HepG2 (cell line): ENCODE results near the gene TFRC. TPM values are rescaled to one million over a fixed set of nuclear protein-coding genes. Genes with fewer than 3 reads are reported as not detected.

Experiments used
- ATF1 ChIP-seq: IDR thresholded peaks from 2 replicates; pipeline ENCODE4 v1.6.1; 2016; ENCODE audit warnings: mild to moderate bottlenecking, control low read depth
- EP300 ChIP-seq, 3 experiments: sonication (generic) in 1 of 3; formaldehyde crosslinking in 1 of 3; IDR thresholded peaks; 2 replicates each; pipeline versions ENCODE4 v1.5.1 to v1.6.1; 2011 to 2020; ENCODE audit warnings: low read depth in 2 of 3, low read length in 2 of 3, borderline replicate concordance in 1 of 3, improper control_type of control experiment in 1 of 3, mild to moderate bottlenecking in 1 of 3, missing genetic modification reagents in 1 of 3, moderate library complexity in 1 of 3
- HMGXB4 ChIP-seq, 2 experiments: sonication (generic) in 1 of 2; formaldehyde crosslinking in 1 of 2; IDR thresholded peaks; 2 replicates each; pipeline versions ENCODE4 v1.4.0 to v1.6.1; 2018 to 2020; ENCODE audit warnings: missing genetic modification reagents in 2 of 2, borderline replicate concordance in 1 of 2, low read depth in 1 of 2, mild to moderate bottlenecking in 1 of 2, missing biosample characterization in 1 of 2
- HOXA7 ChIP-seq: sonication (generic); formaldehyde crosslinking; IDR thresholded peaks from 2 replicates; pipeline ENCODE4 v1.8.1; 2022; ENCODE audit warnings: mild to moderate bottlenecking, missing genetic modification reagents, moderate library complexity
- KLF15 ChIP-seq: sonication (generic); formaldehyde crosslinking; IDR thresholded peaks from 2 replicates; pipeline ENCODE4 v1.8.1; 2023; ENCODE audit warnings: borderline replicate concordance, mild to moderate bottlenecking, inconsistent platforms, missing genetic modification reagents, mixed read lengths
- MTA1 ChIP-seq: sonication (generic); formaldehyde crosslinking; IDR thresholded peaks from 2 replicates; pipeline ENCODE4 v1.4.0; 2020; ENCODE audit warnings: missing genetic modification reagents, mild to moderate bottlenecking, borderline replicate concordance
- PCBP1 ChIP-seq: fragments of 200-400 bp; formaldehyde crosslinking; IDR thresholded peaks from 2 replicates; pipeline ENCODE4 v1.6.1; 2017; ENCODE audit warnings: mild to moderate bottlenecking, low read depth, low read length, borderline replicate concordance
- PPARG ChIP-seq: conservative IDR thresholded peaks from 2 replicates; pipeline ENCODE4 v1.6.1; 2016; ENCODE audit warnings: missing biosample characterization, missing genetic modification reagents
- SALL2 ChIP-seq: sonication (generic); formaldehyde crosslinking; IDR thresholded peaks from 2 replicates; pipeline ENCODE4 v1.8.1; 2023; ENCODE audit warnings: mild to moderate bottlenecking, missing genetic modification reagents, inconsistent platforms
- SKI ChIP-seq: fragments of 450-650 bp; IDR thresholded peaks from one replicate; pipeline ENCODE4 v1.6.1; 2018; ENCODE audit warnings: mild to moderate bottlenecking; ENCODE audit not compliant: partially characterized antibody
- SNAI1 ChIP-seq: sonication (generic); formaldehyde crosslinking; IDR thresholded peaks from 2 replicates; pipeline ENCODE4 v1.5.0; 2020; ENCODE audit warnings: mild to moderate bottlenecking, missing genetic modification reagents, borderline replicate concordance
- STAG1 ChIP-seq: sonication (generic); formaldehyde crosslinking; IDR thresholded peaks from 2 replicates; pipeline ENCODE4 v1.4.0; 2020; ENCODE audit warnings: missing genetic modification reagents
- TMF1 ChIP-seq: sonication (generic); formaldehyde crosslinking; IDR thresholded peaks from 2 replicates; pipeline ENCODE4 v1.8.1; 2022; ENCODE audit warnings: low read depth, missing genetic modification reagents
- ZFYVE20 ChIP-seq: sonication (generic); formaldehyde crosslinking; IDR thresholded peaks from 2 replicates; pipeline ENCODE4 v1.8.0; 2023; ENCODE audit warnings: low read depth, mild to moderate bottlenecking, moderate library complexity, missing genetic modification reagents, borderline replicate concordance
- ZNF138 ChIP-seq: sonication (generic); formaldehyde crosslinking; IDR thresholded peaks from 2 replicates; pipeline ENCODE4 v1.5.0; 2020; ENCODE audit warnings: mild to moderate bottlenecking, low read depth, missing genetic modification reagents
- ZNF20 ChIP-seq: sonication (generic); formaldehyde crosslinking; IDR thresholded peaks from 2 replicates; pipeline ENCODE4 v1.4.0; 2020; ENCODE audit warnings: mild to moderate bottlenecking, moderate library complexity, missing genetic modification reagents
- ZNF282 ChIP-seq: fragments of 450-650 bp; IDR thresholded peaks from 2 replicates; pipeline ENCODE4 v1.6.1; 2018; ENCODE audit not compliant: partially characterized antibody
- ZNF562 ChIP-seq: sonication (generic); formaldehyde crosslinking; IDR thresholded peaks from 2 replicates; pipeline ENCODE4 v1.8.0; 2022; ENCODE audit warnings: missing genetic modification reagents, borderline replicate concordance
- polyA plus RNA-seq, 8 experiments: library from polyadenylated mRNA; depleted of rRNA in 3 of 8; stranded (reverse) in 7 of 8; unstranded in 1 of 8; fragments of >200 nt; fragmentation: Illumina TruSeq in 4 of 8; extraction: Trizol in 4 of 8; gene quantifications; 2 replicates each; pipeline versions ENCODE4 v1.2.1 to v1.2.3, GENCODE V29; 2011 to 2016; ENCODE audit warnings: low read depth in 4 of 8, missing spikeins in 1 of 8, mixed read lengths in 1 of 8; ENCODE audit not compliant: insufficient read depth in 1 of 8
- total RNA-seq, 5 experiments: library from RNA; depleted of rRNA; stranded (reverse); fragments of >200 nt; fragmentation: Illumina TruSeq; extraction: Trizol; gene quantifications; 2 replicates each; pipeline ENCODE4 v1.2.3, GENCODE V29; 2016; ENCODE audit warnings: low read depth in 1 of 5
- TF ChIP-seq, protein P1 (sequence below): sonication (generic); formaldehyde crosslinking; IDR thresholded peaks from 2 replicates; pipeline ENCODE4 v1.5.0; 2020; ENCODE audit warnings: missing genetic modification reagents
- TF ChIP-seq, protein P2 (sequence below): sonication (generic); formaldehyde crosslinking; IDR thresholded peaks from 2 replicates; pipeline ENCODE4 v1.4.0; 2020; ENCODE audit warnings: missing genetic modification reagents, borderline replicate concordance
- TF ChIP-seq, protein P3 (sequence below): IDR thresholded peaks from 2 replicates; pipeline ENCODE4 v1.6.1; 2016; ENCODE audit warnings: control low read depth

The TFRC gene
- total and polyA plus RNA-seq, 2 of the 13 experiments (the other 11 are each of a cell fraction or from before 2014, with no cell fraction given), result 188 to 274 TPM

GRCh38 chr3:196081002-196081833 lies 672 bp downstream of the TFRC start (continued):
- TF ChIP-seq, protein P1, sequence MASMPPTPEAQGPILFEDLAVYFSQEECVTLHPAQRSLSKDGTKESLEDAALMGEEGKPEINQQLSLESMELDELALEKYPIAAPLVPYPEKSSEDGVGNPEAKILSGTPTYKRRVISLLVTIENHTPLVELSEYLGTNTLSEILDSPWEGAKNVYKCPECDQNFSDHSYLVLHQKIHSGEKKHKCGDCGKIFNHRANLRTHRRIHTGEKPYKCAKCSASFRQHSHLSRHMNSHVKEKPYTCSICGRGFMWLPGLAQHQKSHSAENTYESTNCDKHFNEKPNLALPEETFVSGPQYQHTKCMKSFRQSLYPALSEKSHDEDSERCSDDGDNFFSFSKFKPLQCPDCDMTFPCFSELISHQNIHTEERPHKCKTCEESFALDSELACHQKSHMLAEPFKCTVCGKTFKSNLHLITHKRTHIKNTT (CRISPR knock-in tag), result no peak
- TF ChIP-seq ATF1 (CRISPR knock-in tag) (no peak), HMGXB4 (CRISPR knock-in tag; IDR thresholded peaks at IDR 0.05; ENCODE audit: borderline replicate concordance in 1 of 2, low read depth in 1 of 2) (no peak), ZNF562 (CRISPR knock-in tag) (no peak), EP300 (IDR thresholded peaks at IDR 0.05; ENCODE audit: low read depth in 2 of 2, low read length in 2 of 2) (no peak), EP300 (CRISPR knock-in tag; IDR thresholded peaks at IDR 0.05; ENCODE audit: borderline replicate concordance) (no peak), SKI (no peak), PCBP1 (no peak), TMF1 (CRISPR knock-in tag) (no peak), MTA1 (CRISPR knock-in tag) (no peak; the same call in 1 of the 2 replicates), ZNF138 (peak; percentile 1; the same call in 1 of the 2 replicates), STAG1 (no peak), ZFYVE20 (no peak; the same call in 1 of the 2 replicates), HOXA7 (CRISPR knock-in tag) (peak; percentile 74; the same call in 1 of the 2 replicates), KLF15 (CRISPR knock-in tag) (no peak), ZNF20 (CRISPR knock-in tag) (no peak), SNAI1 (CRISPR knock-in tag) (no peak), PPARG (CRISPR knock-in tag) (no peak), SALL2 (CRISPR knock-in tag) (no peak), ZNF282 (no peak)
- TF ChIP-seq, protein P2, sequence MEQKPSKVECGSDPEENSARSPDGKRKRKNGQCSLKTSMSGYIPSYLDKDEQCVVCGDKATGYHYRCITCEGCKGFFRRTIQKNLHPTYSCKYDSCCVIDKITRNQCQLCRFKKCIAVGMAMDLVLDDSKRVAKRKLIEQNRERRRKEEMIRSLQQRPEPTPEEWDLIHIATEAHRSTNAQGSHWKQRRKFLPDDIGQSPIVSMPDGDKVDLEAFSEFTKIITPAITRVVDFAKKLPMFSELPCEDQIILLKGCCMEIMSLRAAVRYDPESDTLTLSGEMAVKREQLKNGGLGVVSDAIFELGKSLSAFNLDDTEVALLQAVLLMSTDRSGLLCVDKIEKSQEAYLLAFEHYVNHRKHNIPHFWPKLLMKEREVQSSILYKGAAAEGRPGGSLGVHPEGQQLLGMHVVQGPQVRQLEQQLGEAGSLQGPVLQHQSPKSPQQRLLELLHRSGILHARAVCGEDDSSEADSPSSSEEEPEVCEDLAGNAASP (CRISPR knock-in tag), result no peak
- TF ChIP-seq, protein P3, sequence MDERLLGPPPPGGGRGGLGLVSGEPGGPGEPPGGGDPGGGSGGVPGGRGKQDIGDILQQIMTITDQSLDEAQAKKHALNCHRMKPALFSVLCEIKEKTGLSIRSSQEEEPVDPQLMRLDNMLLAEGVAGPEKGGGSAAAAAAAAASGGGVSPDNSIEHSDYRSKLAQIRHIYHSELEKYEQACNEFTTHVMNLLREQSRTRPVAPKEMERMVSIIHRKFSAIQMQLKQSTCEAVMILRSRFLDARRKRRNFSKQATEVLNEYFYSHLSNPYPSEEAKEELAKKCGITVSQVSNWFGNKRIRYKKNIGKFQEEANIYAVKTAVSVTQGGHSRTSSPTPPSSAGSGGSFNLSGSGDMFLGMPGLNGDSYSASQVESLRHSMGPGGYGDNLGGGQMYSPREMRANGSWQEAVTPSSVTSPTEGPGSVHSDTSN (CRISPR knock-in tag), result no peak
